ENCODE results near the gene VPS13D.

VPS13D gene

DNA sequence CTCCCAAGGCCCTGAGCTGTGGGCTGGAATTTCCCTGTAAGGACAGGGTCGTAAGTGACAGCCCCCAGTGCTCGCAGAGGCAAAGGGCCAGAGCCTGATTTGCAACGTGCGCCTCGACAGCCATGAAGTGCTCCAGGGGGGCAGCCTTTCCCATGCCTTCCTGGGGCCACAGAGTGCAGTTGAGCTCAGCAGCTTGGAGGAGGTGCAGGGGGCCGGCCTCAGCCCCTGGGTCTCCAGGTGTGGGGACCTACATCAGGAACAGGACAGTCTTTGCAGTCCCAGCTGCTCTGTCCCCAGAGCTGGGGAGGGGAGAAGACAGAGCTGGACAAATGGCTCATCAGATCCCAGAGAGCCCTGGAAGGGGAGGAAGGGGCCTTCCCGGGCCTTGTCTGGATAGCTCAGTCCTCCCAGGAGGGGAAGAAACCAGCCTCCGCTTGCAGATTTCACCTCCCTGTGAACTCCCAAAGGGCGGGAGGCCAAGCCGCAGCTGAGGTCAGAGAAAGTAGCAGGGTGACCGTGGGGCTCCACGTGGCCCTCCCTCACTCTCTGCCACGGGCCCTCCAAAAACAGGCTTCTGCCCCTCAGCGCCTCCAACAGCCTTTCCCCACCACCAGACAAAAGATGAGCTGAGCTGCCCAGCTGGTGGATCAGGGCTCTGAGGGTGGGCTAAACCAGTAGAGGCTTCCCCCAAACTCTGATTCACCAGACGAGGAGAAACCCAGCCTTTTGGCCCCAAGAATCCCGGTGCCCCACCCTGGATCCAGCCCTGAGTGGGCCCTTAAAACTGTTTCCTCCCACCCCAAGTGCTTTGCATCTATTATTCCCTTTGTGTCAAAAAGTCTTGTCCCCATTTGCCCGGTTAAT is 311.7 kb downstream of the VPS13D start:
- H3K36me3 ChIP-seq (replicated peaks) = no peaks in the 10 kb centered on the region
- no peaks in the 10 kb centered on the region for H3K4me1 ChIP-seq
- H3K4me3 ChIP-seq = no peak overlapping the region
- no peaks in the 10 kb centered on the region; the same call in 1 of the 2 replicates for H3K27me3 ChIP-seq (ENCODE audit: low read depth)
- in situ Hi-C loops (cut with MboI; ENCODE audit: low sequenced_read_pairs) = no loop called here
- no peak for DNase-seq (ENCODE audit: low spot score in 2 of 2)
- no peaks in the 10 kb centered on the region for H3K9me3 ChIP-seq

DNA sequence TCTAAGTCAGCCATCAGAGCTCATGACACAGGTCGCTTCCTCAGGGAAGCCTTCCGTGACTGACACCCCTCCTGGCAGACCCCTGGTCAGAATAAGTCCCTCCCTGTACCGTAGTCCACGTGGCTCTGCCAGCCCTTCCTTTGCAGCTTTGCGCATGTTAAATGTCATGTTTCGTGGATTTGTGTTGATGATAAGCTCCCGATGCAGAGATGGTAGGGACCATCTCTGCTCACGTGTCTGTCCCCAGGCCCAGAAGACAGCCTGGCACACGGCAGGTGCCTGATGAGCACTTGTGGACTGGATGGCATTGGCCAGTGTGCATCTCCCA is 312.3 kb downstream of the VPS13D start:
- Histone ChIP-seq H3K36me3 (replicated peaks) (no peaks in the 10 kb centered on the region), H3K9me3 (no peaks in the 10 kb centered on the region), H3K4me3 (no peak overlapping the region), H3K4me1 (no peaks in the 10 kb centered on the region), H3K27me3 (ENCODE audit: low read depth) (no peaks in the 10 kb centered on the region; the same call in 1 of the 2 replicates)
- in situ Hi-C loops (cut with MboI; ENCODE audit: low sequenced_read_pairs) = no loop called here
- DNase-seq (ENCODE audit: low spot score in 2 of 2) = no peak

DNA sequence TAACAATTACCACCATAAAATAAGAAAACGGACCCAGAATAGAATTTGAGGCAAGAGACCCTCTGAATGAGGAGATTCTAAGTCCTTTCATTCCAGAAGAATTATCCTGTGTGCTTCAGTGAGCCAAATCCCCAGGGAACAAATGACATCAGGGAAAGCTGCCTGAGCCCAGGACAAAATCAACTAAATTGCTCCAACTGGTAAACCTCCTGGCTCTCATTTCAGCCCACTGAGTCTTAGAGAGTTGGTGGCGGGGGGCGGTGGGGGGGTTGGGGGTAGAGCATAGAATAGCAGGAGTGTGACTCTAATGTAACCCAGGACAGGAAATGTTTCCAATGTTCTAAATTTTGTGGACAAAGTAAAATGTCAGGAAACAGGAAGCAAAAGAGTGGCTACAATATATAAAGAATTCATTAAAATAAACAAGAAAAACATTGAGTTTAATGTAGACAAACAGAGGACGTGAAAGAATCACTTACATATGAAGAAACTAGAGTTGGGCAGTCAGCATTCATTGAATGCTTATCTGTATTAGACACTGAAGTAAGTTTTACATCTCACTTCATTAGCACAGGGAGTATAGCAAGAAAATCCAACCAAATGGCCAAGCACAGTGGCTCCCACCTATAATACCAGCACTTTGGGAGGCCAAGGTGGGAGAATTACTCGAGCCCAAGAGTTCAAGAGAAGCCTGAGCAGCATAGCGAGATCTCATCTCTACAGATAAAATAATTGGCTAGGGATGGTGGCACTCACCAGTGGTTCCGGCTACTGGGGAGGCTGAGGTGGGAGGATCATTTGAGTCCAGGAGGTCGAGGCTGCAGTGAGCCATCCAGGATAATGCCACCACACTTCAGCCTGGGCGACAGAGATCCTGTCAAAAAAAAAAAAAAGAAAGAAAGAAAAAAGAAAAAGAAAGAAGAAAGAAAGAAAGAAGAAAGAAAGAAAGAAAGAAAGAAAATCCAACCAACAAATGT is 313.1 kb downstream of the VPS13D start:
- H3K9me3 ChIP-seq = no peaks in the 10 kb centered on the region
- H3K36me3 ChIP-seq (replicated peaks) = no peaks in the 10 kb centered on the region
- in situ Hi-C loops (cut with MboI; ENCODE audit: low sequenced_read_pairs) = no loop called here
- H3K4me3 ChIP-seq = no peak overlapping the region
- H3K4me1 ChIP-seq = no peaks in the 10 kb centered on the region
- no peaks in the 10 kb centered on the region; the same call in 1 of the 2 replicates for H3K27me3 ChIP-seq (ENCODE audit: low read depth)
- DNase-seq (ENCODE audit: low spot score in 2 of 2) = no peak

DNA sequence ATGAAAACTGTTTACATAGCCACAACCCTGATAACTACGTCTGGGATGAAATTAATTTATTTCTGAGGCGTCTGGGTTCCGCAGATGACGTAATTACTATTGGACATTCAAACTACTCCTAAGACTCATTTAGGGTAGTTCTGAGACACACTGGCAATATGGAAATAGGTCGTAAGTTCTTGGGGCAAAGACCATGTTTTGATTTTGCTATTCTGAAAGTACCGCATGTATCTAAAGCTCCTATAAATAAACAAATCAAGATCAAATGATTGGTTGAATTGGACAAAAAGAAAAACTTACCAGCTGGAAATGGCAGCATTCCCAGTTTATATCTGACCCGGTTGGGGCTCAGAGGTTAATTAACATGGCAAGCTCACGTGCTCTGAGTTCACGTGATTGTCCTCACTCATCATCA is 313.9 kb downstream of the VPS13D start:
- H3K4me1 ChIP-seq = no peaks in the 10 kb centered on the region
- in situ Hi-C loops (cut with MboI; ENCODE audit: low sequenced_read_pairs) = no loop called here
- H3K36me3 ChIP-seq (replicated peaks) = no peaks in the 10 kb centered on the region
- no peaks in the 10 kb centered on the region; the same call in 1 of the 2 replicates for H3K27me3 ChIP-seq (ENCODE audit: low read depth)
- DNase-seq (ENCODE audit: low spot score in 2 of 2) = no peak
- no peaks in the 10 kb centered on the region for H3K9me3 ChIP-seq
- no peak overlapping the region for H3K4me3 ChIP-seq

DNA sequence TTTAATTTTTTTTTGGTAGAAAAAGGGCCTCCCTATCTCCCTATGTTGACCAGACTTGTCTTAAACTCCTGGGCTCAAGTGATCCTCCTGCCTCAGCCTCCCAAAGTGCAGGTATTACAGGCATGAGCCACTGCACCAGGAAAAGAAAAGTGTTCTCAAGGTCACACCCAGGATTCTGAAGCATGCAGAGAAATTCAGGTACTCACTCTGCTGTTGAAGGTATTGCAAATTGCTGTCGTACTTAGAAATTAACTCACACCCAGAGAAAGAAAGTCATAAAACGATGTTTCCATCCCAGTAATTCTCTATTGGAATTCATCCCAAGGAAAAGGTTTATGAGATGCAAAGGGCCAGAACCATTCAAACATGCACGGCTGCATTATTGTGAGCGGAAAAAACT is 314.5 kb downstream of the VPS13D start:
- H3K4me3 ChIP-seq = no peak overlapping the region
- no peaks in the 10 kb centered on the region for H3K4me1 ChIP-seq
- no peak for DNase-seq (ENCODE audit: low spot score in 2 of 2)
- H3K9me3 ChIP-seq = no peaks in the 10 kb centered on the region
- in situ Hi-C loops (cut with MboI; ENCODE audit: low sequenced_read_pairs) = no loop called here
- no peaks in the 10 kb centered on the region for H3K36me3 ChIP-seq (replicated peaks)
- no peaks in the 10 kb centered on the region; the same call in 1 of the 2 replicates for H3K27me3 ChIP-seq (ENCODE audit: low read depth)

DNA sequence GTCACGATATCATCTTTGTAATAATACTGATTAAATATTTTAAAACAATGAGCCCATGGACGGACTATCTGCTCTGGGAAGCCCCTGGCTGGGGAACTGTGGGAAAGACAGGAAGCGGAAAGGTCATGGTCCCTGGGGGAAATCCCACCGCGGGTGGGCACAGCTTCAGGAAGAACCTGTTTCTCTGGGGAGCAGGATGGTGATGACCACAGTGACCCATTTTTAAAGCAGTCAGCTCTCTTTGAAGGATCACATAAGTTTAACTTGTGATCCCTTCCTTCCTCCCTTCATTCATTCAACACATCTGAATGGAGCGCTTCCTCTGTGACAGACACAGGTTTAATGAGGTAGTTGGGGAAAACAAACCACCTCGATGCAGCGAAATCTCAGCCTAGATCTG is 315.2 kb downstream of the VPS13D start:
- in situ Hi-C loops (cut with MboI; ENCODE audit: low sequenced_read_pairs) = no loop called here
- Histone ChIP-seq H3K4me1 (0 out of 2 replicates have a peak, but pooled peaks cover 2% of the 10 kb centered on the region), H3K4me3 (no peak overlapping the region), H3K36me3 (replicated peaks) (no peaks in the 10 kb centered on the region), H3K27me3 (ENCODE audit: low read depth) (no peaks in the 10 kb centered on the region; the same call in 1 of the 2 replicates), H3K9me3 (no peaks in the 10 kb centered on the region)
- no peak for DNase-seq (ENCODE audit: low spot score in 2 of 2)

DNA sequence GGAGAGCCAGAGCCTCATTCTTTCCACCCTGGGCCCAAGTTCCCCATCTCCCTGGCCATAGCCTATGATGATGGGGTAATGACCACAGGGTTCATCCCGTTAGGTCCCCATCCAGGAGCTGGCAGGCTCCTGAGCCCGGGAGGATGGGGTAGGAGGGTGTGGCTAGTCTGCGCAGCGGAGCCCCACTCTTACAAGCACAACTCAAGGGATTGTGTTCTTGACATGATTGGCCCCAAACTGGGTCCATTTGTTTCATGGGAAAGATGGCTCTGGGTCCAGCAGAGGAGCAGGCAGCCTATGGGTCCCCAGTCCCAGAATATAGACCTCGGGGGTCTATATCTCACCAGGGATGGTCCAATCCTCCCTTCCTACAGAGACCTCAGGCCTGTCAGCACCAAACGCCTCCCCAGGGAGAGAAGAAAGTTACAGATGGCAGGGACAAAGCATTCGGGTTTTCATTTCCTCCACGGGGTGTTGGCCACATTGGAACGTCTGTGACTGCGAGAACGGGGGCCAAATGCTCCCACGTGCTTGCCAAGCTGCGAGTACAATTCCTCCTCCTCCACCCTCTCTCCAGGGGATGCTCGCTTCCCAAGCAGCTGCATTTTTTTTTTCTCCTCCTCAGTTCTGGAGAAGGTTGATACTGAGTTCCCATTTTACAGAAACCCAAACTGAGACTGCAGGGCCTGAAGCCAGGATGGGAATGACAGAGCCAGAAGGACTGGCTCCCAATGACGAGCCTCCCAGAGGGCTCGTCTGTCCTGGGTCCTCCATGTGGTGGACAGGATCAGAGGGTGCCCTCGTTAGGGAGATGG is 317.1 kb downstream of the VPS13D start:
- in situ Hi-C loops (cut with MboI; ENCODE audit: low sequenced_read_pairs) = no loop called here
- Histone ChIP-seq H3K36me3 (replicated peaks) (no peaks in the 10 kb centered on the region), H3K4me3 (no peak overlapping the region), H3K4me1 (0 out of 2 replicates have a peak, but pooled peaks cover 2% of the 10 kb centered on the region), H3K27me3 (ENCODE audit: low read depth) (no peaks in the 10 kb centered on the region; the same call in 1 of the 2 replicates), H3K9me3 (no peaks in the 10 kb centered on the region)
- no peak for DNase-seq (ENCODE audit: low spot score in 2 of 2)

DNA sequence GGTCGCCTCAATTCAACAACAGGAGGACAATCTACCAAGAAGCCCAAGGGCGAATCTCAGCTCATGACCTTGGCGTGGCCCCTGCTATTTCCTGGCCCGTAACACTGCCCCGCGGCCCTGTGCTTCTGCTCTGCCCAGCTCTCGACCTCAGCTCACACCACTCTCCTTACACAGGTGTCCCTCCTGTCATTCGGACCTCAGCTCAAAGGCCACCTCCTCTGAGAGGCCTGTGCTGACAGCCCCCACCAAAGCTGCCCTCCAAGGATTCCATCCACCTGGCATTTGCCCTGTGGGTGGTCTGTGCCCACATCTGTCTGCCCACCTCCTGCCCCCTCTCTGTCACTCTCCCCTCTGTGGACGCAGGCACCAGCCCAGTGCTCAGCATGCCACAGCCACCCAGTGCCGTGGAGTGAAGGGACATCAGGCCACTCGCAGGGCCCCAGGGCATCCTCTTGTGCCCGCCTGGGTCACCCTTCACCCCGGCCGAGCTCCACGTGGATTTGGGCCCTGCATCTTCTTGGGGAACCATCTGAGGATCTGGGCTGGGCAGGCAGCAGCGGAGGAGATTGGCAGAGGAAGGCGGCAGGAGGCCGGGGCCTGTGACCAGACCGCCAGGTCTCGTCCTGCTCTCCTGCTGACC is 317.9 kb downstream of the VPS13D start:
- Histone ChIP-seq H3K9me3 (no peaks in the 10 kb centered on the region), H3K27me3 (ENCODE audit: low read depth) (no peaks in the 10 kb centered on the region), H3K4me3 (no peak overlapping the region), H3K36me3 (replicated peaks) (no peaks in the 10 kb centered on the region), H3K4me1 (0 out of 2 replicates have a peak, but pooled peaks cover 2% of the 10 kb centered on the region)
- DNase-seq (ENCODE audit: low spot score in 2 of 2) = no peak
- in situ Hi-C loops (cut with MboI; ENCODE audit: low sequenced_read_pairs) = no loop called here

DNA sequence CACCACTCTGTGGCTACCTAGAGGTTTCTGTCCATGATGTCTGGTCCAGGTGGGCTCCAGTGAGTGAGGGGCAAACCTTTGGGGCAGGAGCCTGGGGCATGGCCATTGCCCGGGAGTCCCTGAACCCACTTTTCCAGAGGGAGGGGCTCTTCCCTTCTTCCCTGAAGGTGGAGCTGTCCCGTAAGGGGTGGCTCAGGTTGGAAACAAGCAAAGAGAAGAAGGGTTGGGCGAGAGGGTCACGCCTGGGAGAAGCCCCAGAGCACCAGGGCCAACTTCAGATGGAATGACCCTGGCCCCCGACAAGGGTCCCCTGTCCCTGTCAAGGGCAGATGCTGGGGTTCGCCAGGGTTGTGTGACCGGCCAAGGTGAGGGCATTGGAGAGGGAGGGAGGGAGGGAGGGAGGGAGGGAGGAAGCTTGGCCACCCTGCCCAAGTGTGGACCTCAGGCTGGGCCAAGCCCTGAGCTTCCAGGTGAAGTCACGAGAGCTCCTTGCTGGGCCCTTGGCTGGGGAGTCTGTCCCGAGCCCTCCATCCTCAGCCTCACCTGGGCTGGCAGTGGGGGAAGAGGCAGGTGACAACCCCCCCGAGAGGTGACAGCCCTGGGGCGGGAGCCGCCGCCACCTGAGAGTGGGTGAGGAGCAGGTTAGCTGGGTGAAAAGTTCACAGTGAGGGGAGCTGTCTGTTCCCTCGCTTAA is 318.6 kb downstream of the VPS13D start:
- Histone ChIP-seq H3K27me3 (ENCODE audit: low read depth) (no peaks in the 10 kb centered on the region), H3K36me3 (replicated peaks) (no peaks in the 10 kb centered on the region), H3K9me3 (no peaks in the 10 kb centered on the region), H3K4me1 (0 out of 2 replicates have a peak, but pooled peaks cover 2% of the 10 kb centered on the region), H3K4me3 (no peak overlapping the region)
- in situ Hi-C loops (cut with MboI; ENCODE audit: low sequenced_read_pairs) = no loop called here
- DNase-seq (ENCODE audit: low spot score in 2 of 2) = no peak

DNA sequence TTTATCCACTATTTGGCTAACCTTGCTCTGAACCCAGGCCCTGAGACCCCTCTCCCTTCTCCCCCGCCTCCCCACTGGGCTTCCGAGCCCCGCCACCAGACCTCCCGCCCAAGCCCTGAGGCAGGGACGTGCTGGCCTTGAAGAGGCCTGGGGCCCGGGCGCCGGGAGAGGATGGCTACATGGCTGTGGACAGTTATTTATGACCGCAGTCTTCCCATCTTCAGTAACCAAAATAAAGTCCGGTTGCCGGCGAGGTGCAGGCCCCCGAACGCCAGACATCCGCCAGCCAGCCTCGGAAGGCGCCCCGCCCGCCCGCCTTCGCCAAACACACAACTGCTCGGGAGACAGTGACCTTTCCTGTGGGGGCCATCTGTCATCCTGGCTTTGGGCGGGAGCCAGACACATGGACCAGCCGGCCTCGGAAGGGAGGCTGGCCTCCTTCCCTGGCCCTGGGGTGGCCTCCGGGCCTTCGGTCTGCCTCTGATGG is 319.2 kb downstream of the VPS13D start:
- no peaks in the 10 kb centered on the region for H3K27me3 ChIP-seq (ENCODE audit: low read depth)
- DNase-seq (ENCODE audit: low spot score in 2 of 2) = no peak
- no peaks in the 10 kb centered on the region for H3K9me3 ChIP-seq
- H3K4me1 ChIP-seq = 0 out of 2 replicates have a peak, but pooled peaks cover 2% of the 10 kb centered on the region
- H3K4me3 ChIP-seq = no peak overlapping the region
- in situ Hi-C loops (cut with MboI; ENCODE audit: low sequenced_read_pairs) = no loop called here
- H3K36me3 ChIP-seq (replicated peaks) = no peaks in the 10 kb centered on the region

DNA sequence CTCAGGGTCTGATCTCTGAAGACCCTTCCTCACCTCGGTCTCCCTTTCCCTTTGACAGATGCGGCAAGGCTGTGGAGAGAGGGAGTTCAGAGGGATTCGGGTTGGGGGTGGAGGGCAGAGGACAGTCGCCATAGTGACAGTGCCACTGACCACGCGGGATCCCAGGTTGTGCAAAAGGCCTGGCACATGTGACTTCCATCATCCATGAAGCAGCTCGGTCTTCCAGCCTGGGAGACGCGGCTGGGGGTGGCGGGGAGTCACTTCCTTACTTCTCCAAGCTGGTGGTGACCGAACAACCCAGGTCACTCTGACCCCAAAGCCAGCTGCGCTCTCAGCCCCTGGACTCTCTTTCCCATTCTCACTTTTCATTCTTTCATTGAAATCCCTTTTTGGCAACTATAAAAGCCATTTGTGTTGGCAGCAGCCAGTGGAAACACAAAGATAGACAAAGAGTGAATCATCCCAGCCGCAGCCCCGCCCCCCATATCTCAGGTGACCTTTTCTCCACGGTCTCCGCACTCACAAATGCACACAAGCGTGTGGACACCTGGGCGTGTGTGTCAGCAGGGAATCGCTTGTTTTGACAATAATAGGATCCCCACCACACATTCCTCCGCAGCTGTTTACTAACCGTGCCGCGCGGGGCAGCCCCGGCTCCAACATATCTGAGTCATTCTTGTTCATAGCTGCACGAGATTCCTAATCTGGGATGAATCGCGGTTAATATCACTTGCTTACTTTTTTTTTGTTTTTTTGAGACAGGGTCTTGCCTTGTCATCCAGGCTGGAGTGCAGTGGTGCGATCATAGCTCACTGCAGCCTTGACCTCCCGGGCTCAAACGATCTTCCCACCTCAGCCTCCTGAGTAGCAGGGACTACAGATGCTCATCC is 319.9 kb downstream of the VPS13D start:
- Histone ChIP-seq H3K9me3 (no peaks in the 10 kb centered on the region), H3K4me1 (0 out of 2 replicates have a peak, but pooled peaks cover 2% of the 10 kb centered on the region), H3K27me3 (ENCODE audit: low read depth) (no peaks in the 10 kb centered on the region), H3K36me3 (replicated peaks) (no peaks in the 10 kb centered on the region), H3K4me3 (no peak overlapping the region)
- in situ Hi-C loops (cut with MboI; ENCODE audit: low sequenced_read_pairs) = no loop called here
- DNase-seq (ENCODE audit: low spot score in 2 of 2) = peak in 1 of 2 experiments; percentile 25
